OCI-LY1 (cell line): Measurements from ENCODE around the gene DPT.

Experiments used
- EZH2 ChIP-seq: fragments of 200-600 bp; sonication (generic), shearing (Covaris generic); IDR thresholded peaks from 2 replicates; pipeline ENCODE4 v1.8.0; 2017; ENCODE audit warnings: borderline replicate concordance, mixed run types, mild to moderate bottlenecking, antibody characterized with exemption, low read length, moderate library complexity, mixed read lengths
- TF ChIP-seq, protein P1 (sequence below): fragments of 200-600 bp; sonication (generic), shearing (Covaris generic); IDR thresholded peaks from 2 replicates; pipeline ENCODE4 v1.5.1; 2017; ENCODE audit warnings: mild to moderate bottlenecking, antibody characterized with exemption, low read length, moderate library complexity, mixed read lengths

DNA sequence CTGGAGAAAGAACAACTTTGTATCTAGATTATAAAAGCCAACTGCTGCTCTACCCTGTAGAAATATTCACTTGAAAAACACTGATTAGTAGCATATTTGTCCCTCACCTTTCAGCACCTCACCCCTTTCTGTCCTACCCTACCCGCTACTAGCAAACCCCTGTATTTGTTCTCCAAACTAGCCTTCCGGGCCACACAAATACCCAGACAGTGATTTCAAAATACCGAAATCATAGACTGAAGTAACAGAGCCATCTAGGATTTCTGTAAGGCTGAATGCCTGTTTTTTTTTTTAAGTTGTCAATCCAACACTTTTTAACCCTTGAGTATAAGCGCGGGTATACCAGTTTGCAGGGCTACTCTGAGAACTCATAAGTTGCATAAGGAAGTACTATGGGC lies 398 bp upstream of the DPT start:
- TF ChIP-seq, protein P1, sequence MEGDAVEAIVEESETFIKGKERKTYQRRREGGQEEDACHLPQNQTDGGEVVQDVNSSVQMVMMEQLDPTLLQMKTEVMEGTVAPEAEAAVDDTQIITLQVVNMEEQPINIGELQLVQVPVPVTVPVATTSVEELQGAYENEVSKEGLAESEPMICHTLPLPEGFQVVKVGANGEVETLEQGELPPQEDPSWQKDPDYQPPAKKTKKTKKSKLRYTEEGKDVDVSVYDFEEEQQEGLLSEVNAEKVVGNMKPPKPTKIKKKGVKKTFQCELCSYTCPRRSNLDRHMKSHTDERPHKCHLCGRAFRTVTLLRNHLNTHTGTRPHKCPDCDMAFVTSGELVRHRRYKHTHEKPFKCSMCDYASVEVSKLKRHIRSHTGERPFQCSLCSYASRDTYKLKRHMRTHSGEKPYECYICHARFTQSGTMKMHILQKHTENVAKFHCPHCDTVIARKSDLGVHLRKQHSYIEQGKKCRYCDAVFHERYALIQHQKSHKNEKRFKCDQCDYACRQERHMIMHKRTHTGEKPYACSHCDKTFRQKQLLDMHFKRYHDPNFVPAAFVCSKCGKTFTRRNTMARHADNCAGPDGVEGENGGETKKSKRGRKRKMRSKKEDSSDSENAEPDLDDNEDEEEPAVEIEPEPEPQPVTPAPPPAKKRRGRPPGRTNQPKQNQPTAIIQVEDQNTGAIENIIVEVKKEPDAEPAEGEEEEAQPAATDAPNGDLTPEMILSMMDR: no peak
- no peak for TF ChIP-seq EZH2
